Liver (tissue), 9 donors: ENCODE results near the gene TSHZ2. TPM values are rescaled to one million over a fixed set of nuclear protein-coding genes. Genes with fewer than 3 reads are reported as not detected.

ENCODE experiments used
- DNase-seq: peaks from one replicate; pipeline ENCODE4 v3.0.0-alpha.2; 2017; ENCODE audit warnings: low spot score
- H3K27ac ChIP-seq, 2 donors: one replicate each; pipeline ENCODE4 v1.7.0; 2013; ENCODE audit warnings: inconsistent platforms in 2 of 2, low read length in 2 of 2, control low read depth in 1 of 2, low read depth in 1 of 2, mild to moderate bottlenecking in 1 of 2
- H3K27me3 ChIP-seq, 4 donors: one replicate each; pipeline versions ENCODE4 v1.6.1 to v1.7.0; 2013; ENCODE audit warnings: low read length in 3 of 4, inconsistent platforms in 1 of 4, mild to moderate bottlenecking in 1 of 4, moderate library complexity in 1 of 4; ENCODE audit not compliant: control insufficient read depth in 4 of 4, insufficient read depth in 4 of 4
- H3K36me3 ChIP-seq, 4 donors: one replicate each; pipeline versions ENCODE4 v1.6.1 to v1.7.0; 2013; ENCODE audit warnings: low read length in 3 of 4, mild to moderate bottlenecking in 3 of 4, low read depth in 1 of 4, moderate library complexity in 1 of 4; ENCODE audit not compliant: control insufficient read depth in 4 of 4, insufficient read depth in 3 of 4
- H3K4me1 ChIP-seq, 4 donors: one replicate each; pipeline versions ENCODE4 v1.6.1 to v1.7.0; 2013; ENCODE audit warnings: low read length in 3 of 4, mild to moderate bottlenecking in 3 of 4, moderate library complexity in 1 of 4; ENCODE audit not compliant: control insufficient read depth in 4 of 4, insufficient read depth in 4 of 4
- H3K4me3 ChIP-seq, 3 donors: one replicate each; pipeline versions ENCODE4 v1.6.1 to v1.7.0; 2013; ENCODE audit warnings: low read length in 3 of 3, control low read depth in 1 of 3, low read depth in 1 of 3, mild to moderate bottlenecking in 1 of 3
- H3K9ac ChIP-seq, 2 donors: one replicate each; pipeline ENCODE4 v1.7.0; 2013; ENCODE audit warnings: low read length in 2 of 2, mild to moderate bottlenecking in 2 of 2, moderate library complexity in 2 of 2, control low read depth in 1 of 2, low read depth in 1 of 2
- H3K9me3 ChIP-seq, 4 donors: one replicate each; pipeline versions ENCODE4 v1.6.1 to v1.7.0; 2013; ENCODE audit warnings: low read length in 3 of 4; ENCODE audit not compliant: control insufficient read depth in 4 of 4
- CTCF ChIP-seq: fragments of 150-350 bp; IDR thresholded peaks from 2 replicates; pipeline ENCODE4 v1.5.1; 2017; ENCODE audit warnings: improper control_type of control experiment, low read depth, low read length; ENCODE audit not compliant: missing input control
- EGR1 ChIP-seq, 2 donors: IDR thresholded peaks; 2 replicates each; pipeline ENCODE4 v1.6.1; 2016 to 2018; ENCODE audit warnings: antibody characterized with exemption in 2 of 2, low read depth in 2 of 2
- FOXA1 ChIP-seq: IDR thresholded peaks from 2 replicates; pipeline ENCODE4 v1.6.1; 2016; ENCODE audit warnings: antibody characterized with exemption
- FOXA2 ChIP-seq: IDR thresholded peaks from 2 replicates; pipeline ENCODE4 v1.6.1; 2016; ENCODE audit warnings: antibody characterized with exemption
- GABPA ChIP-seq, 2 donors: IDR thresholded peaks in 1 of 2; conservative IDR thresholded peaks in 1 of 2; 2 replicates each; pipeline ENCODE4 v1.6.1; 2016; ENCODE audit warnings: antibody characterized with exemption in 2 of 2, mild to moderate bottlenecking in 1 of 2, moderate library complexity in 1 of 2
- HNF4A ChIP-seq, 2 donors: conservative IDR thresholded peaks; 2 replicates each; pipeline ENCODE4 v1.6.1; 2016; ENCODE audit warnings: antibody characterized with exemption in 2 of 2, mild to moderate bottlenecking in 2 of 2
- HNF4G ChIP-seq: IDR thresholded peaks from 2 replicates; pipeline ENCODE4 v1.6.1; 2016; ENCODE audit warnings: antibody characterized with exemption
- JUND ChIP-seq, 2 donors: IDR thresholded peaks; 2 replicates each; pipeline ENCODE4 v1.6.1; 2016; ENCODE audit warnings: antibody characterized with exemption in 2 of 2
- MAX ChIP-seq: IDR thresholded peaks from 2 replicates; pipeline ENCODE4 v1.6.1; 2016; ENCODE audit warnings: antibody characterized with exemption
- RAD21 ChIP-seq, 2 donors: IDR thresholded peaks; 2 replicates each; pipeline ENCODE4 v1.6.1; 2016; ENCODE audit warnings: antibody characterized with exemption in 2 of 2, mild to moderate bottlenecking in 2 of 2
- REST ChIP-seq: IDR thresholded peaks from 2 replicates; pipeline ENCODE4 v1.6.1; 2016; ENCODE audit warnings: antibody characterized with exemption, mild to moderate bottlenecking
- SP1 ChIP-seq: IDR thresholded peaks from 2 replicates; pipeline ENCODE4 v1.6.1; 2018; ENCODE audit warnings: antibody characterized with exemption, mild to moderate bottlenecking
- YY1 ChIP-seq: IDR thresholded peaks from 2 replicates; pipeline ENCODE4 v1.6.1; 2016; ENCODE audit warnings: antibody characterized with exemption, mild to moderate bottlenecking
- ZBTB33 ChIP-seq: IDR thresholded peaks from 2 replicates; pipeline ENCODE4 v1.6.1; 2016; ENCODE audit warnings: antibody characterized with exemption
- WGBS: extraction: QIAGEN DNeasy Blood & Tissue Kit; methylation state at CpG from one replicate; pipeline ENCODE4 v1.1.7; 2013; 5-methylcytosine and 5-hydroxymethylcytosine counted together
- polyA plus RNA-seq, 2 donors: library from polyadenylated mRNA; stranded (reverse) in 1 of 2; unstranded in 1 of 2; fragments of 200-250 nt in 1 of 2; fragments of >200 nt in 1 of 2; fragmentation: Nextera tagmentation in 1 of 2; extraction: Ambion mirVana in 1 of 2; gene quantifications; one replicate each; pipeline versions ENCODE4 v1.2.1 to v1.2.3, GENCODE V29; 2013 to 2015
- total RNA-seq, 2 donors: library from RNA; depleted of rRNA; stranded (reverse); fragments of >200 nt; gene quantifications; one replicate each; pipeline ENCODE4 v1.2.3, GENCODE V29; 2014
- donor health status: healthy.
- donor health status: healthy.
- donor health status: healthy.
- donor health status: healthy.
- donor health status: healthy.

Gene TSHZ2
- total and polyA plus RNA-seq, 4 donors, result 2.9 to 11.3 (median 7.8) TPM

- no peak overlapping the region for H3K27ac ChIP-seq
- WGBS, result 91% methylated on average over 2 of the region's 2 CpGs
- no peak for DNase-seq
- H3K36me3 ChIP-seq, result no peaks in the 10 kb centered on the region
- H3K4me1 ChIP-seq, result no peaks in the 10 kb centered on the region
- no peaks in the 10 kb centered on the region for H3K27me3 ChIP-seq
- TF ChIP-seq SP1, result no peak
- TF ChIP-seq FOXA2, result no peak
- H3K9me3 ChIP-seq, result no peaks in the 10 kb centered on the region
- no peak overlapping the region for H3K4me3 ChIP-seq
- H3K9ac ChIP-seq, result no peak overlapping the region
Observed at GRCh38 chr20:53191957-53192356, 219.8 kb downstream of the TSHZ2 start.

GRCh38 chr20:53194306-53195290, 222.4 kb downstream of the TSHZ2 start:
- H3K4me3 ChIP-seq, result no peak overlapping the region
- H3K9ac ChIP-seq, result no peak overlapping the region
- no peaks in the 10 kb centered on the region for H3K27me3 ChIP-seq
- WGBS, result 76% methylated on average over 11 of the region's 11 CpGs
- no peak overlapping the region for H3K27ac ChIP-seq
- H3K9me3 ChIP-seq, result no peaks in the 10 kb centered on the region
- no peak for DNase-seq
- no peaks in the 10 kb centered on the region for H3K36me3 ChIP-seq
- TF ChIP-seq JUND (IDR thresholded peaks at IDR 0.05) (no peak), ZBTB33 (no peak), REST (no peak), HNF4A (conservative IDR thresholded peaks at IDR 0.05) (no peak), GABPA (IDR thresholded peaks at IDR 0.05 in 1 of 2, conservative IDR thresholded peaks at IDR 0.05 in 1 of 2) (no peak), FOXA1 (no peak), RAD21 (IDR thresholded peaks at IDR 0.05) (no peak), YY1 (no peak), MAX (no peak), HNF4G (no peak), CTCF (no peak), EGR1 (IDR thresholded peaks at IDR 0.05; ENCODE audit: low read depth in 2 of 2) (no peak), SP1 (no peak)
- H3K4me1 ChIP-seq, result no peaks in the 10 kb centered on the region
